SK-N-SH (cell line): ENCODE measurements around the gene PATL2. TPM values are rescaled to one million over a fixed set of nuclear protein-coding genes. Genes with fewer than 3 reads are reported as not detected.

Experiments
- CTCF ChIA-PET: fragments of 300-600, 350-600 bp; formaldehyde crosslinking; extraction: SDS; loops from one replicate; lab custom pipeline; 2021; lab: Yijun Ruan, JAX
- POLR2A ChIA-PET: fragments of 350-600 bp; sonication (Branson Sonifier 250); formaldehyde crosslinking; extraction: SDS; loops from one replicate; lab custom pipeline; 2020; ENCODE audit warnings: antibody characterized with exemption, inconsistent platforms; lab: Yijun Ruan, JAX
- DNase-seq: peaks from one replicate; pipeline ENCODE4 v3.0.0; 2012
- H2AFZ ChIP-seq: fragments of 200-600 bp; sonication (generic); 2 replicates; pipeline ENCODE4 v1.8.1; 2016; ENCODE audit warnings: antibody characterized with exemption, mild to moderate bottlenecking, low read depth
- H3F3A ChIP-seq: fragments of 200-600 bp; sonication (generic); replicated peaks from 2 replicates; pipeline ENCODE3; 2016; ENCODE audit warnings: antibody characterized with exemption, mild to moderate bottlenecking; ENCODE audit not compliant: insufficient read depth
- H3K27ac ChIP-seq, 2 experiments: fragments of 200-500 bp in 1 of 2; fragments of 200-600 bp in 1 of 2; sonication (Bioruptor generic) in 1 of 2; sonication (generic), shearing (Covaris generic) in 1 of 2; 2 replicates each; pipeline versions ENCODE4 v1.5.1 to v1.6.1; 2014 to 2016; ENCODE audit warnings: low read depth in 2 of 2, inconsistent platforms in 1 of 2, low read length in 1 of 2, mild to moderate bottlenecking in 1 of 2, mixed read lengths in 1 of 2
- H3K27me3 ChIP-seq: fragments of 200-600 bp; sonication (generic), shearing (Covaris generic); 2 replicates; pipeline ENCODE4 v1.6.1; 2016; ENCODE audit warnings: mixed run types; ENCODE audit not compliant: insufficient read depth
- H3K36me3 ChIP-seq, 2 experiments: fragments of 200-500 bp in 1 of 2; fragments of 200-600 bp in 1 of 2; sonication (Bioruptor generic) in 1 of 2; sonication (generic) in 1 of 2; replicated peaks in 1 of 2; 2 replicates each; pipeline versions ENCODE3 to v1.5.1; 2014 to 2016; ENCODE audit warnings: low read length in 1 of 2, mild to moderate bottlenecking in 1 of 2; ENCODE audit not compliant: insufficient read depth in 2 of 2, control insufficient read depth in 1 of 2
- H3K4me1 ChIP-seq, 2 experiments: fragments of 200-500 bp in 1 of 2; fragments of 200-600 bp in 1 of 2; sonication (Bioruptor generic) in 1 of 2; sonication (generic), shearing (Covaris generic) in 1 of 2; 2 replicates each; pipeline versions ENCODE4 v1.5.1 to v1.6.1; 2014 to 2016; ENCODE audit warnings: low read depth in 1 of 2, low read length in 1 of 2, mixed run types in 1 of 2; ENCODE audit not compliant: insufficient read depth in 2 of 2, control insufficient read depth in 1 of 2
- H3K4me2 ChIP-seq: fragments of 200-600 bp; sonication (generic), shearing (Covaris generic); 2 replicates; pipeline ENCODE4 v1.6.1; 2017; ENCODE audit warnings: mixed run types
- H3K4me3 ChIP-seq, 2 experiments: fragments of 200-500 bp in 1 of 2; fragments of 200-600 bp in 1 of 2; sonication (Bioruptor generic) in 1 of 2; sonication (generic), shearing (Covaris generic) in 1 of 2; 2 replicates each; pipeline versions ENCODE4 v1.5.1 to v1.8.1; 2014 to 2016; ENCODE audit warnings: low read depth in 2 of 2, inconsistent platforms in 1 of 2, low read length in 1 of 2, mild to moderate bottlenecking in 1 of 2, mixed read lengths in 1 of 2, moderate library complexity in 1 of 2
- H3K79me2 ChIP-seq: fragments of 200-600 bp; sonication (generic); 2 replicates; pipeline ENCODE4 v1.8.1; 2017; ENCODE audit warnings: mild to moderate bottlenecking; ENCODE audit not compliant: insufficient read depth
- H3K9ac ChIP-seq: fragments of 200-600 bp; sonication (generic); 2 replicates; pipeline ENCODE4 v1.6.1; 2017; ENCODE audit warnings: mixed run types
- H3K9me2 ChIP-seq: fragments of 200-600 bp; sonication (generic); 2 replicates; pipeline ENCODE4 v1.6.1; 2017; ENCODE audit warnings: mixed run types
- H3K9me3 ChIP-seq: fragments of 200-600 bp; sonication (generic); 2 replicates; pipeline ENCODE4 v1.6.1; 2017; ENCODE audit warnings: mixed run types, mild to moderate bottlenecking, moderate library complexity
- H4K20me1 ChIP-seq: fragments of 200-600 bp; sonication (generic); 2 replicates; pipeline ENCODE4 v1.6.1; 2017; ENCODE audit warnings: mild to moderate bottlenecking, mixed run types; ENCODE audit not compliant: insufficient read depth
- EZH2phosphoT487 ChIP-seq: fragments of 200-600 bp; sonication (generic); IDR thresholded peaks from 2 replicates; pipeline ENCODE4 v1.6.1; 2017; ENCODE audit warnings: low read depth, mixed run types, mild to moderate bottlenecking, antibody characterized with exemption, moderate library complexity, borderline replicate concordance
- GATA2 ChIP-seq: sonication (generic); formaldehyde crosslinking; IDR thresholded peaks from 2 replicates; pipeline ENCODE4 v1.5.0; 2020; ENCODE audit warnings: mild to moderate bottlenecking, missing genetic modification reagents
- JUND ChIP-seq: IDR thresholded peaks from 2 replicates; pipeline ENCODE4 v1.4.0; 2012
- POLR2AphosphoS5 ChIP-seq: IDR thresholded peaks from 2 replicates; pipeline ENCODE4 v1.6.1; 2012; ENCODE audit warnings: low read depth, low read length
- RAD21 ChIP-seq: IDR thresholded peaks from 2 replicates; pipeline ENCODE4 v1.6.1; 2012; ENCODE audit warnings: mild to moderate bottlenecking, low read length
- SMC3 ChIP-seq: IDR thresholded peaks from 2 replicates; pipeline ENCODE4 v1.6.1; 2012; ENCODE audit warnings: low read depth, low read length, improper control_type of control experiment
- WGBS: methylation state at CpG from one replicate; pipeline ENCODE4 v1.1.6; 2017; ENCODE audit warnings: low lambda C conversion rate; 5-methylcytosine and 5-hydroxymethylcytosine counted together
- polyA plus RNA-seq, 3 experiments: library from polyadenylated mRNA; depleted of rRNA; stranded (reverse); fragments of >200 nt; gene quantifications; 2 replicates each; pipeline ENCODE4 v1.2.3, GENCODE V29; 2012
- TF ChIP-seq, protein P1 (sequence below): fragments of 200-600 bp; sonication (generic); IDR thresholded peaks from 2 replicates; pipeline ENCODE4 v1.6.1; 2017; ENCODE audit warnings: antibody characterized with exemption, mild to moderate bottlenecking, moderate library complexity

The PATL2 gene
- polyA plus RNA-seq, 1 of the 3 experiments (the other 2 are of a cell fraction) = 0.31 TPM

DNA sequence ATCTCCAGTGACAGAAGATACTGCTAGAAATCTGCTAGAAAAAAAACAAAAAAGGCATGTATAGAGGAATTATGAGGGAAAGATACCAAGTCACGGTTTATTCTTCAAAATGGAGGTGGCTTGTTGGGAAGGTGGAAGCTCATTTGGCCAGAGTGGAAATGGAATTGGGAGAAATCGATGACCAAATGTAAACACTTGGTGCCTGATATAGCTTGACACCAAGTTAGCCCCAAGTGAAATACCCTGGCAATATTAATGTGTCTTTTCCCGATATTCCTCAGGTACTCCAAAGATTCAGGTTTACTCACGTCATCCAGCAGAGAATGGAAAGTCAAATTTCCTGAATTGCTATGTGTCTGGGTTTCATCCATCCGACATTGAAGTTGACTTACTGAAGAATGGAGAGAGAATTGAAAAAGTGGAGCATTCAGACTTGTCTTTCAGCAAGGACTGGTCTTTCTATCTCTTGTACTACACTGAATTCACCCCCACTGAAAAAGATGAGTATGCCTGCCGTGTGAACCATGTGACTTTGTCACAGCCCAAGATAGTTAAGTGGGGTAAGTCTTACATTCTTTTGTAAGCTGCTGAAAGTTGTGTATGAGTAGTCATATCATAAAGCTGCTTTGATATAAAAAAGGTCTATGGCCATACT lies 4.1 kb upstream of the PATL2 start:
- Histone ChIP-seq H3K9me3 (no peaks in the 10 kb centered on the region), H3K36me3 (peaks cover 37 to 39% of the 10 kb centered on the region in 2 experiments), H3F3A (peaks cover 15% of the 10 kb centered on the region), H3K27me3 (no peaks in the 10 kb centered on the region), H3K27ac (no peak overlapping the region), H2AFZ (no peak overlapping the region), H3K4me3 (no peak overlapping the region), H3K9me2 (no peaks in the 10 kb centered on the region), H3K4me2 (no peak overlapping the region), H3K9ac (no peak overlapping the region), H3K4me1 (no peaks in the 10 kb centered on the region; a peak in 2 of 4 replicates), H4K20me1 (peaks cover 12% of the 10 kb centered on the region; the same call in 1 of the 2 replicates), H3K79me2 (peaks cover 41% of the 10 kb centered on the region)
- CTCF ChIA-PET = interaction anchor here (0.6 to 11.4 kb wide), 3 partner anchors 22 to 239 kb away, joined by 3 to 117 read pairs (median 27); partner anchors contain the start of genes SPG11 and TRIM69
- no peak for TF ChIP-seq GATA2 (CRISPR knock-in tag)
- TF ChIP-seq POLR2AphosphoS5 = no peak
- TF ChIP-seq JUND = no peak
- WGBS = 91% methylated on average over 6 of the region's 6 CpGs
- POLR2A ChIA-PET = interaction anchor here (3.5 kb wide), 1 partner anchor 13 kb away, joined by 19 read pairs; no protein-coding TSS in a partner anchor
- no peak for DNase-seq

DNA sequence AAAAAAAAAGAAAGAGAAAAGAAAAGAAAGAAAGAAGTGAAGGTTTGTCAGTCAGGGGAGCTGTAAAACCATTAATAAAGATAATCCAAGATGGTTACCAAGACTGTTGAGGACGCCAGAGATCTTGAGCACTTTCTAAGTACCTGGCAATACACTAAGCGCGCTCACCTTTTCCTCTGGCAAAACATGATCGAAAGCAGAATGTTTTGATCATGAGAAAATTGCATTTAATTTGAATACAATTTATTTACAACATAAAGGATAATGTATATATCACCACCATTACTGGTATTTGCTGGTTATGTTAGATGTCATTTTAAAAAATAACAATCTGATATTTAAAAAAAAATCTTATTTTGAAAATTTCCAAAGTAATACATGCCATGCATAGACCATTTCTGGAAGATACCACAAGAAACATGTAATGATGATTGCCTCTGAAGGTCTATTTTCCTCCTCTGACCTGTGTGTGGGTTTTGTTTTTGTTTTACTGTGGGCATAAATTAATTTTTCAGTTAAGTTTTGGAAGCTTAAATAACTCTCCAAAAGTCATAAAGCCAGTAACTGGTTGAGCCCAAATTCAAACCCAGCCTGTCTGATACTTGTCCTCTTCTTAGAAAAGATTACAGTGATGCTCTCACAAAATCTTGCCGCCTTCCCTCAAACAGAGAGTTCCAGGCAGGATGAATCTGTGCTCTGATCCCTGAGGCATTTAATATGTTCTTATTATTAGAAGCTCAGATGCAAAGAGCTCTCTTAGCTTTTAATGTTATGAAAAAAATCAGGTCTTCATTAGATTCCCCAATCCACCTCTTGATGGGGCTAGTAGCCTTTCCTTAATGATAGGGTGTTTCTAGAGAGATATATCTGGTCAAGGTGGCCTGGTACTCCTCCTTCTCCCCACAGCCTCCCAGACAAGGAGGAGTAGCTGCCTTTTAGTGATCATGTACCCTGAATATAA lies 2.2 kb upstream of the PATL2 start:
- peak; percentile 52 for DNase-seq
- TF ChIP-seq EZH2phosphoT487 = no peak
- TF ChIP-seq SMC3 = peak; percentile 56; the same call in 1 of the 2 replicates
- TF ChIP-seq, protein P1, sequence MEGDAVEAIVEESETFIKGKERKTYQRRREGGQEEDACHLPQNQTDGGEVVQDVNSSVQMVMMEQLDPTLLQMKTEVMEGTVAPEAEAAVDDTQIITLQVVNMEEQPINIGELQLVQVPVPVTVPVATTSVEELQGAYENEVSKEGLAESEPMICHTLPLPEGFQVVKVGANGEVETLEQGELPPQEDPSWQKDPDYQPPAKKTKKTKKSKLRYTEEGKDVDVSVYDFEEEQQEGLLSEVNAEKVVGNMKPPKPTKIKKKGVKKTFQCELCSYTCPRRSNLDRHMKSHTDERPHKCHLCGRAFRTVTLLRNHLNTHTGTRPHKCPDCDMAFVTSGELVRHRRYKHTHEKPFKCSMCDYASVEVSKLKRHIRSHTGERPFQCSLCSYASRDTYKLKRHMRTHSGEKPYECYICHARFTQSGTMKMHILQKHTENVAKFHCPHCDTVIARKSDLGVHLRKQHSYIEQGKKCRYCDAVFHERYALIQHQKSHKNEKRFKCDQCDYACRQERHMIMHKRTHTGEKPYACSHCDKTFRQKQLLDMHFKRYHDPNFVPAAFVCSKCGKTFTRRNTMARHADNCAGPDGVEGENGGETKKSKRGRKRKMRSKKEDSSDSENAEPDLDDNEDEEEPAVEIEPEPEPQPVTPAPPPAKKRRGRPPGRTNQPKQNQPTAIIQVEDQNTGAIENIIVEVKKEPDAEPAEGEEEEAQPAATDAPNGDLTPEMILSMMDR = peak; percentile 65
- peak; percentile 81 for TF ChIP-seq RAD21
- POLR2A ChIA-PET = interaction anchor here (0.6 to 3.5 kb wide), 5 partner anchors 15 to 51 kb away, joined by 3 to 19 read pairs (median 3); partner anchors contain the start of gene SPG11
- Histone ChIP-seq H3K79me2 (peaks cover 41% of the 10 kb centered on the region), H2AFZ (peak overlapping the region; percentile 39; the same call in 1 of the 2 replicates), H3K27me3 (no peaks in the 10 kb centered on the region), H3K4me1 (no peaks in the 10 kb centered on the region; a peak in 1 of 4 replicates), H4K20me1 (peaks cover 12% of the 10 kb centered on the region; the same call in 1 of the 2 replicates), H3K27ac (peak overlapping the region; percentile 22 to 89; a peak in 3 of 4 replicates), H3K9me2 (no peaks in the 10 kb centered on the region), H3K4me3 (peak overlapping the region; percentile 74 to 99), H3K9me3 (no peaks in the 10 kb centered on the region), H3K4me2 (peak overlapping the region; percentile 66), H3K9ac (peak overlapping the region; percentile 95), H3K36me3 (peaks cover 30 to 32% of the 10 kb centered on the region in 2 experiments), H3F3A (peaks cover 15% of the 10 kb centered on the region)
- WGBS = 86% methylated on average over 5 of the region's 5 CpGs
- CTCF ChIA-PET = interaction anchor here (0.7 to 11.4 kb wide), 20 partner anchors 9 to 140 kb away, joined by 3 to 117 read pairs (median 4); partner anchors contain the start of genes SPG11 and TRIM69
